Hypothalamus (tissue), 51 donors: Measurements from ENCODE around the gene TBX5.

Experiments used
- DNase-seq, 51 donors: peaks; one replicate each; lab custom pipeline; 2025; lab: John Stamatoyannopoulos, UW

TBX5 gene

DNA sequence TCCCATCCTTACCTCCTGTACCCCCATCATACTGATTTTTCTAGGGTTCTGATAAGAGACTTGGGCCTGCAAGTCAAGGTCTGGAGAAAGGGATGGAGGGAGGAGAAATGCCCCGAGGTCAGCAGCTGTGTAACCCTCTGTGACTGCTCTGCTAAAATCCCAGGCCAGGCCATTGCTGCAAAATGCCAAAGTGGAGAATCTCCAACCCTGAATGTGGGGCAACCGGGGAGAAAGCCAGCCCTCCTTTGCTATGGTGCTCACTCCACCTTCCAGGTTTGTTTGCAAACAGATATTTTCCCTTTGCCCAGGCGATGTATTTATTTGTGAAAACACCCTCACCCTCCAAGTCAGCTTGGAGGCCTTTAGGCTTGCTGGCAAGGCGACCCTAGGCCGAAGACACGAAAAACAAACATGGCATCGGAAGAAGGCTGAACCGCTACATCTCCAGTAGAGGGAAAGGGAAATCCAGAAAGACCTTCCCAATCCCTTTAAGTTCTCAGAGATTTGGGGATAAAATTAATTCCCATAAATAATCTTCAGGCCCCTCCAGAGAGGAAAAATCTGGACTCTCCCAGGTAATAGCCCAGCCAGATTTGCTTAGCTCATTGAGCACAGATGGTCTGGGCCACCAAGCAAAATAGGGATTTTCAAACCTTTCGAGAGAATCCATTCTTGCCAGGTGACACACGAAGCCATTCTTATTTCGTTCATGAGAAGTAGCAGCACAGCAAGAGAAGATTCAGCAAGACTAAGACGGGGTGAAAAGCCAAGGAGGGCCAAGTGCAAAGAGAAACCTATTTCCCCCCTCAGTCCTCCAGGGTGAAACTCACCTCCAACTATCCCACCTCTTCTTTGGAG is 1.3 kb upstream of the TBX5 start:
- DNase-seq: no peak

- no peak for DNase-seq
These were observed 506 bp upstream of the TBX5 start for GRCh38 chr12:114406316-114406983.

- no peak for DNase-seq
These were observed 922 bp downstream of the TBX5 start for GRCh38 chr12:114404926-114405518.

DNA sequence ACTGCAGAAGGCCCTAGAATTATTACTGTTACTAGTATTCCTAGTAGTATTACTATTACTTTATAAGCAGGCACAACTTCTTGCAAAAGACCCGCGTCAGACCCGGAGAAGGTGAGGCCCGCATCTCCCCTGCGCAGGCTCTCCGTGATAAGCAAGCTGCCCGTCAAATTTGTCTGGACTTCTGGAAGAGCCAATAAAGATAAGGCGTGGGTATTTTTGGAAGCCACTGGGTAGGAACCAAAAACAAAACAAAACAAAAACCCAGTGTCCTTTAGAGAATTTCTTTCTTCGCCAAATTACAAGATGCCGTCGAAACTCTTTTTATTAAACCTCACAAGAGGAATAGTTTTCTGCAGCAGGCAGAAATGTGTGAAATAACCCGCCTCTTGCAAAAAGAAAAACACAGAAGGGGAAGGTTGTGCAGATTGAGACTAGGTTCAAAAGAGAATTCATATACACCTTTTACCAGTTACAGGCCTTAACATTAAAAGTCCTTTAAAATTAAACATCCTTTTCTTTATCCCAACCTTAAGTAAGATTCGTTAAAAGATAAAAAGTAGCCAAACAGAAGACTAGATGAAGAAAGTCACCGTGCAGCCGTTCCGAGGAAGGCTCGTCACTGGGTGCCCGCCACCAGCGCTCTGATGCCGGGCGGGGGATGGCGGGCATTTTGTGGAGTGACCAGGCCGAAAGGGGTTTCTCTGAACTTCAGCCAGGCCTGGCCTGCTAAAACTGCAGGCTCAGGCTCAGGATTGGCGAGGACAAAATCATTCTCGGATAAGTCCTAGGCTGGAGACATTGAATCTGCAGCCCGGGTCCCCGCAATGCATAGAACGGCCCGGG is 1.6 kb downstream of the TBX5 start:
- no peak for DNase-seq

DNA sequence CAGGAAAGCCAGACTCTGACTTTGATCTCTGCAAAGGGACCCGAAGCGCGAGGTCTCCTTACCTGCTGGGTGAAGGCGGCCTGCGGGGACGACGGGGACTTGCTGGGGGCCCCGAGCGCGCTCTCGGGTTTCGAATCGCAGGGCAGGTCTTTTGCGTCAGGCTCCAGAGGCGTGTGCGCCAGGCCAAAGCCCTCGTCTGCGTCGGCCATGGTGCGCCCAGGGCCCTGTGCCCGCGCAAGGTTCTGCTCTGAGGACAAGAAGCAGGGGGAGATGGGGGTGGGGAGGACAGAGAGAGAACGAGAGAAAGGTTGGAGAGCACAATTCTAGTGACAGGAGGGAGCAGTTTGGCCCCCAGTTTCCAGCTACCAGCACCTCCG is 2.3 kb downstream of the TBX5 start:
- DNase-seq: no peak

DNA sequence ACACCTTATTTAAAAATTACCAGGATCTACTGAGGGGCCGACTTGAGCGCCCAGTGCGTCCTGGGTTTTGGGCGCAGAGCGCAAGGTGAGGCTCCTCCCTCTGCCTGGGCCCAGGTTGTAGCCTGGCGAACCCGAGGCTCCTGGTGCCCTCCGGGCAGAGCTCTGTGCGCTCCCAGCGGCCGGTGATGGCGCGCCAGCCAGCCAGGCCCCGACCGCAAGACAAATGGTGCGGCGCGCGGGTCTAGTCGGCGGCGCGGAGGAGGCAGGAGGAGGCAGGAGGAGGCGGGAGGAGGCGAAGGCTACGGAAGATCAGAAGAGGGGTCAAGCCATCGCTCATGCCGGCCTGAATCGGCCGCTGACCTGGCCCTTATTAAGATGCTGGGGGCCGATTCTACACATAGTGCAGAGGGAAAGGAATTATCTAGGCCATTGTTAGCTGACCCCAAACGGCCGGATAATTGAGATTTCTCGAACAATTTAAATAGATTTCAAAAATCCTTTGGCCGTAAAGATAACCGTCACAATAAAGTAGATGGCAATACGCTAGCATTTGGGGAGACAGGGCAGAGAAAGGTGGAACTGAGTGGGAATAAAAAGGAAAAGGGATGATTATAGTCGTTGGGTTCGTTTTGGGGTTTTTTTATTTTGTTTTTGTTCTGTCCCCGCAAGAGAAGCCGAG is 2.8 kb downstream of the TBX5 start:
- DNase-seq: no peak

DNA sequence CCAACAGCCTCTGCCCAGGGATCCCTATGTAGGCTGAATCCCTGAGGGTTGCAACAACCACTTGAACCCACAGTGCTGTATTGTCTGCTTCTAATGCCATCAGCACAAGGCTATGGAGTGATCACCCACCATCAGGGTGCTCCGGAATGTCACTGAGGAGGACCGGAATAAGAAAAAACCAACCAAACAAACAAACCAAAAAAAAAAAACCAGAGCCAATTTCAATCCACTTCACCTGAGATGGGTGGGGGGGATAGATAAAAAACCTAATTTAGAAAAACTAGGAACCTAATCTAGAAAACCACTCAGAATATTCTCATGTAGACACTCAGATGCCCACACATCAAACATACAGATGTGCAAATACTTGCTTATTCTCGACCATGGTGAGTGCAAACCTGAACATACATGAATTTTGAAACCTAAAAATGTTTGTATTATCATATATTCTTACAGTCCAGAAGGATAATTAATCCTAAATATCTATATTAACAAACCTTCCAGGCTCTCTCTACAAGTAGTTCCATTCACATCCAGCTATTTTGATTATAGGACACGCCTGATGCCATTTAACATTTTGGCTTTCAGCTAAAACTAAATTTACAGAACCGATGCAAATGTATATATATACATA is 3.7 kb downstream of the TBX5 start:
- DNase-seq: no peak

DNA sequence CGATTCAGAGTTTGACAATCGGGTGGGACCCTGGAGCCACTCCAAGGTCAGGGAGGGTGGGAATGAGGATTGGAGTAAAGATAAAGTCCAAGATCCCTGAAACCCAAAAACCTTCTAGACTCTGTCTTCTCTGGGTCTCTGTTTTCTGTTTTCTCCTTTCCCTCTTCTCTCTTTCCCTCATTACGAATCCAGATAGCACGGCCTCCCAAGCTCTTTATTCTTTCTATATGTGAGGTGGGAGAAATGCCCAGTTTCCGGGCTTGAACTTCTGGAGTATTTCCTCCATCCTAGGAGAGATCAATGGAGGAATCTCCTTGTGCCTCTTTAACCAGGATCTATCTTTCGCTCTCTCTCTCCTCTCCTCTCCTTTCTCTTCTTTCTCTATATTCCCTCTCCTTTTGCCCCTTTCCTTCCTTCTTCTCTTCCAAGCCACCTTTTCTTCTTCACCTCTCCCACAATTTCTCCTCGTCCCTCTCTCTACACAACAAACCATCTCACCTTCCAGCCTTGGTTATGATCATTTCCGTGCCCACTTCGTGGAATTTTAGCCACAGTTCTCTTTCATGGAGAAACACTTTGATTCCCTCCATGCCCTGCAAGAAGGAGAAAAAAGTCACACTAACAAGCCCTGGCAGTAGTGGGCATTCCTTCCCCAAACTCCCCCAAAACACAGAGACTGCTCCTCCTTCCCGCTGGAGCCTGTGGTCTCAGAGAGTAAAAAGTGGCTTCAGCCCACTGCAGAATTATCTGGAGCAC is 4.4 kb downstream of the TBX5 start:
- DNase-seq: no peak

- no peak for DNase-seq
These were observed 5.0 kb downstream of the TBX5 start for GRCh38 chr12:114400925-114401324.

GRCh38 chr12:114400361-114400811 is 5.6 kb downstream of the TBX5 start:
- no peak for DNase-seq

- no peak for DNase-seq
These were observed 6.2 kb downstream of the TBX5 start for GRCh38 chr12:114399664-114400211.

DNA sequence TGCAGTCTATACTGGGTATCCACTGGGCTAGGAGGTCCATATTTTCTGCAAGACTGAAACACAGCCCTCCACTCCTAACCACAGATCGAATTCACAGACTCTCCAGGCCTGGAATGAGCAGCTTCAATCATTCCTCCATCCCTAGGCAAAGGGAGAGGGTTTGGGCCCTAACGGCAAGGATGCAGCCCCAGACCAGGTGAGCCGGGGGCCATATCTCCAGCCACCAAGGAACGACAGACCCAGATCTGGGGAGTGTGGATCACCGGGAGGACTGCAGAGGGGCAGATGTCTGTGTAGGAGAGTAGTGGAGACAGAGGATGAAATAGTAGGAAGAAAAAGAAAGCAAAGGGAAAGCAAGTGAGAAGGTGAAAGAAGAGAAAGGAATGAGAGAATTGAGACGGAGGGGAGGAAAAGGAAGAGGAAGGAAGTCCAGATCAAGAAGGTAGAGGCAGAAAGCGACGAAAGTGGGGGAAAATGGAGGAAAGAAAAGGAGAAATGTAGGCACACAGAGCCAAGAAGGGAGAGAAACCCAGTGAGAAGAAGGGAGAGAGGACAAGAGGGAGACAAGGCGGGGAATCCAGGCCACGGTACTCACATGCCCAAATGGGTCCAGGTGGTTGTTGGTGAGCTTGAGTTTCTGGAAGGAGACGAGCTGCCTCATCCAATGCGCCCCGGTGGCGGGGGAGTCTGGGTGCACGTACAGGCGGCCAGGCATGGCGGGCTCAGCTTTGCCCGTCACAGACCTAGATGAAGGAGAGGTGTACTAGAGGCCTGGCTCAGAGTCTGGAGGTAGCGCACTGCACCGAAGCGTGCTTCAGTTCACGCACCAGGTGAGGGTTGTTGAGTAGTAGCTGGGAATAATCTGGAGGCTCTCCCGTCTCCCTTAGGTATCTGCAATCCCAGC is 7.7 kb downstream of the TBX5 start:
- no peak for DNase-seq

GRCh38 chr12:114396869-114397719 is 8.8 kb downstream of the TBX5 start:
- DNase-seq: no peak

- DNase-seq: no peak
These were observed 9.6 kb downstream of the TBX5 start for GRCh38 chr12:114396153-114396868.

DNA sequence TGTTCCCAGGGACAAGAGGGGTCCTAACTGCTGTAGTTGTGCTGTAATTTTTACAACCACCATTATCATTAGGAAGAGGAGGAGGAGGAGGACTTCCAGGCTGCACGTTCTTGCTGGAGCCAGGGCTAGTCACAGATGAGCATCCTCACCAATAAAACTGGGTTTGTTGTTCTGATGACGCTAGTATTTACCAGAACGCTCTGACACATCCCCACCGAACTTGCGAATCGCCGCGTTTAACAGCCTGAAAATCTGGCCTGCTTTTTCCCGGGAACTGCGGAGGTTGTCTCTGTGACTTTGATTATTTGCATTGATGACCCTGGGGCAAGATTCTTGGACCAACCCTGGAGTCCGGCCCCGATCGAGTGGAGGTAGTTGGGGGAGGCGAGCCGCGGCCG is 10.2 kb downstream of the TBX5 start:
- DNase-seq: no peak

- DNase-seq: no peak
These were observed 10.7 kb downstream of the TBX5 start for GRCh38 chr12:114395233-114395632.
